ENCODE results near the gene ARHGAP6. TPM values are rescaled to one million over a fixed set of nuclear protein-coding genes. Genes with fewer than 3 reads are reported as not detected.

ARHGAP6 gene
- 1.7 and 2.0 TPM in 2 replicates for total RNA-seq (2014; rRNA removed; shearing (Covaris generic))

GRCh38 chrX:11665168-11666111 is at the start of gene ARHGAP6:
Gene ARHGAP6 (minus strand): TSS chrX:11665920. CDS start chrX:11664828, 1,092 bp downstream.
- peak; percentile 82 for DNase-seq
- Histone ChIP-seq H3K4me3 (ENCODE audit: insufficient read depth, low read depth, low read length) (peak within 1 kb of the TSS; percentile 59), H3K27me3 (ENCODE audit: control insufficient read depth, insufficient read depth, low read length) (peaks cover 68% of the 10 kb centered on the region), H3K36me3 (replicated peaks; ENCODE audit: control insufficient read depth, insufficient read depth, low read length) (no peaks in the 10 kb centered on the region)

GRCh38 chrX:11704725-11705495 is 39.2 kb upstream of the ARHGAP6 start:
- Histone ChIP-seq H3K4me3 (ENCODE audit: insufficient read depth, low read depth, low read length) (no peak overlapping the region), H3K27me3 (ENCODE audit: control insufficient read depth, insufficient read depth, low read length) (no peaks in the 10 kb centered on the region)
- peak; percentile 30 for DNase-seq

GRCh38 chrX:11703855-11704254 is 38.1 kb upstream of the ARHGAP6 start:
- no peaks in the 10 kb centered on the region for H3K36me3 ChIP-seq (replicated peaks; ENCODE audit: control insufficient read depth, insufficient read depth, low read length)
- no peaks in the 10 kb centered on the region for H3K27me3 ChIP-seq (ENCODE audit: control insufficient read depth, insufficient read depth, low read length)
- no peak for DNase-seq
- no peak overlapping the region for H3K4me3 ChIP-seq (ENCODE audit: insufficient read depth, low read depth, low read length)

More at GRCh38 chrX:11704725-11705495, 39.2 kb upstream of the ARHGAP6 start:
- H3K36me3 ChIP-seq (replicated peaks; ENCODE audit: control insufficient read depth, insufficient read depth, low read length): no peaks in the 10 kb centered on the region

GRCh38 chrX:11702965-11703631 is 37.4 kb upstream of the ARHGAP6 start:
- no peaks in the 10 kb centered on the region for H3K27me3 ChIP-seq (ENCODE audit: control insufficient read depth, insufficient read depth, low read length)
- no peak overlapping the region for H3K4me3 ChIP-seq (ENCODE audit: insufficient read depth, low read depth, low read length)
- DNase-seq: no peak
- no peaks in the 10 kb centered on the region for H3K36me3 ChIP-seq (replicated peaks; ENCODE audit: control insufficient read depth, insufficient read depth, low read length)

GRCh38 chrX:11702420-11702819 is 36.7 kb upstream of the ARHGAP6 start:
- Histone ChIP-seq H3K27me3 (ENCODE audit: control insufficient read depth, insufficient read depth, low read length) (no peaks in the 10 kb centered on the region), H3K4me3 (ENCODE audit: insufficient read depth, low read depth, low read length) (no peak overlapping the region), H3K36me3 (replicated peaks; ENCODE audit: control insufficient read depth, insufficient read depth, low read length) (no peaks in the 10 kb centered on the region)
- DNase-seq: no peak

- H3K36me3 ChIP-seq (replicated peaks; ENCODE audit: control insufficient read depth, insufficient read depth, low read length): no peaks in the 10 kb centered on the region
- no peak overlapping the region for H3K4me3 ChIP-seq (ENCODE audit: insufficient read depth, low read depth, low read length)
- no peaks in the 10 kb centered on the region for H3K27me3 ChIP-seq (ENCODE audit: control insufficient read depth, insufficient read depth, low read length)
- no peak for DNase-seq
Measured at GRCh38 chrX:11698702-11699101, 33.0 kb upstream of the ARHGAP6 start.

GRCh38 chrX:11688201-11688600 is 22.5 kb upstream of the ARHGAP6 start:
- Histone ChIP-seq H3K4me3 (ENCODE audit: insufficient read depth, low read depth, low read length) (no peak overlapping the region), H3K27me3 (ENCODE audit: control insufficient read depth, insufficient read depth, low read length) (no peaks in the 10 kb centered on the region), H3K36me3 (replicated peaks; ENCODE audit: control insufficient read depth, insufficient read depth, low read length) (no peaks in the 10 kb centered on the region)
- no peak for DNase-seq

GRCh38 chrX:11687157-11687556 is 21.4 kb upstream of the ARHGAP6 start:
- Histone ChIP-seq H3K27me3 (ENCODE audit: control insufficient read depth, insufficient read depth, low read length) (no peaks in the 10 kb centered on the region), H3K4me3 (ENCODE audit: insufficient read depth, low read depth, low read length) (no peak overlapping the region), H3K36me3 (replicated peaks; ENCODE audit: control insufficient read depth, insufficient read depth, low read length) (no peaks in the 10 kb centered on the region)
- no peak for DNase-seq

- Histone ChIP-seq H3K36me3 (replicated peaks; ENCODE audit: control insufficient read depth, insufficient read depth, low read length) (no peaks in the 10 kb centered on the region), H3K27me3 (ENCODE audit: control insufficient read depth, insufficient read depth, low read length) (no peaks in the 10 kb centered on the region), H3K4me3 (ENCODE audit: insufficient read depth, low read depth, low read length) (no peak overlapping the region)
- no peak for DNase-seq
Measured at GRCh38 chrX:11683057-11683456, 17.3 kb upstream of the ARHGAP6 start.

- Histone ChIP-seq H3K36me3 (replicated peaks; ENCODE audit: control insufficient read depth, insufficient read depth, low read length) (no peaks in the 10 kb centered on the region), H3K4me3 (ENCODE audit: insufficient read depth, low read depth, low read length) (no peak overlapping the region), H3K27me3 (ENCODE audit: control insufficient read depth, insufficient read depth, low read length) (no peaks in the 10 kb centered on the region)
- peak; percentile 26 for DNase-seq
Measured at GRCh38 chrX:11678158-11678557, 12.4 kb upstream of the ARHGAP6 start.

GRCh38 chrX:11672213-11672612 is 6.5 kb upstream of the ARHGAP6 start:
- Histone ChIP-seq H3K36me3 (replicated peaks; ENCODE audit: control insufficient read depth, insufficient read depth, low read length) (no peaks in the 10 kb centered on the region), H3K27me3 (ENCODE audit: control insufficient read depth, insufficient read depth, low read length) (peaks cover 13% of the 10 kb centered on the region), H3K4me3 (ENCODE audit: insufficient read depth, low read depth, low read length) (no peak overlapping the region)
- no peak for DNase-seq

GRCh38 chrX:11670316-11670715 is 4.6 kb upstream of the ARHGAP6 start:
- no peaks in the 10 kb centered on the region for H3K36me3 ChIP-seq (replicated peaks; ENCODE audit: control insufficient read depth, insufficient read depth, low read length)
- no peak overlapping the region for H3K4me3 ChIP-seq (ENCODE audit: insufficient read depth, low read depth, low read length)
- H3K27me3 ChIP-seq (ENCODE audit: control insufficient read depth, insufficient read depth, low read length): peaks cover 31% of the 10 kb centered on the region
- DNase-seq: no peak

- H3K36me3 ChIP-seq (replicated peaks; ENCODE audit: control insufficient read depth, insufficient read depth, low read length): no peaks in the 10 kb centered on the region
- peaks cover 63% of the 10 kb centered on the region for H3K27me3 ChIP-seq (ENCODE audit: control insufficient read depth, insufficient read depth, low read length)
- no peak overlapping the region for H3K4me3 ChIP-seq (ENCODE audit: insufficient read depth, low read depth, low read length)
Measured at GRCh38 chrX:11666952-11667685, 1.4 kb upstream of the ARHGAP6 start.

GRCh38 chrX:11666164-11666563 is 444 bp upstream of the ARHGAP6 start:
- Histone ChIP-seq H3K4me3 (ENCODE audit: insufficient read depth, low read depth, low read length) (peak overlapping the region; percentile 59), H3K27me3 (ENCODE audit: control insufficient read depth, insufficient read depth, low read length) (peaks cover 68% of the 10 kb centered on the region), H3K36me3 (replicated peaks; ENCODE audit: control insufficient read depth, insufficient read depth, low read length) (no peaks in the 10 kb centered on the region)
- DNase-seq: peak; percentile 82

More at GRCh38 chrX:11666952-11667685, 1.4 kb upstream of the ARHGAP6 start:
- DNase-seq: no peak
